Activated B cell treated with CpG ODN at 0.5 μM for 24 hours (primary cell): Measurements from ENCODE around the gene AP3S1. TPM values are rescaled to one million over a fixed set of nuclear protein-coding genes. Genes with fewer than 3 reads are reported as not detected.
"Not testable (repeated sequence)": the region's sequence is repeated elsewhere in the genome, so short reads cannot be mapped to it uniquely, and the experiment has no call there.

Experiments used
- ATAC-seq: fragments of 200-7000 bp; cut with Tn5 transposase; one replicate; pipeline ENCODE4 v1.10.0; 2021; ENCODE audit warnings: low read depth, mild to moderate bottlenecking, moderate library complexity
- CTCF ChIA-PET: fragments of 350-600 bp; sonication (Branson Sonifier 250); formaldehyde crosslinking; loops from one replicate; lab custom pipeline; 2021; ENCODE audit warnings: antibody characterized with exemption; lab: Charles Lee
- POLR2A ChIA-PET: fragments of 350-600 bp; sonication (Branson Sonifier 250); formaldehyde crosslinking; loops from one replicate; lab custom pipeline; 2021; ENCODE audit warnings: antibody characterized with exemption; lab: Charles Lee
- DNase-seq: peaks from one replicate; pipeline ENCODE4 v3.0.0; 2022
- H3K27ac Mint-ChIP-seq: one replicate; pipeline ENCODE4 v1.8.0; 2020; ENCODE audit warnings: mixed read lengths
- H3K27me3 Mint-ChIP-seq: one replicate; pipeline ENCODE4 v1.8.0; 2021; ENCODE audit warnings: mixed read lengths
- H3K36me3 Mint-ChIP-seq: one replicate; pipeline ENCODE4 v1.8.0; 2021; ENCODE audit warnings: low read depth, mixed read lengths
- H3K4me1 Mint-ChIP-seq: one replicate; pipeline ENCODE4 v1.8.0; 2021; ENCODE audit warnings: mixed read lengths
- H3K4me3 Mint-ChIP-seq: one replicate; pipeline ENCODE4 v1.8.0; 2020; ENCODE audit warnings: mild to moderate bottlenecking, mixed read lengths
- H3K9me3 Mint-ChIP-seq: one replicate; pipeline ENCODE4 v1.8.0; 2020; ENCODE audit warnings: mixed read lengths
- CTCF ChIP-seq: fragments of 200-600 bp; IDR thresholded peaks from one replicate; pipeline ENCODE4 v1.8.0; 2022; ENCODE audit warnings: antibody characterized with exemption, mild to moderate bottlenecking
- intact Hi-C: fragments of 100-400 bp; cut with micrococcal nuclease; formaldehyde crosslinking; loops from one replicate; pipeline ENCODE4 v1.15.1; 2024
- total RNA-seq: library from RNA; stranded (reverse); gene quantifications from 2 replicates; pipeline ENCODE4 v1.2.3, GENCODE V29; 2022

AP3S1 gene
- total RNA-seq, 1 donor from 2014 or later: 43.2 TPM

- ATAC-seq (peak; percentile 56), DNase-seq (peak; percentile 15)
- H3K36me3 Mint-ChIP-seq: no peaks in the 10 kb centered on the region
- peak overlapping the region; percentile 81 for H3K4me3 Mint-ChIP-seq
- peaks cover 21% of the 10 kb centered on the region for H3K4me1 Mint-ChIP-seq
- intact Hi-C loops: no loop called here
- POLR2A ChIA-PET: no interaction called here
- CTCF ChIA-PET: no interaction called here
- peaks cover 53% of the 10 kb centered on the region for H3K27me3 Mint-ChIP-seq
- no peak overlapping the region for H3K27ac Mint-ChIP-seq
- no peak for TF ChIP-seq CTCF
- no peaks in the 10 kb centered on the region for H3K9me3 Mint-ChIP-seq
Observed at GRCh38 chr5:115815693-115816225, 26.0 kb upstream of the AP3S1 start.

GRCh38 chr5:115816226-115817081 is 25.3 kb upstream of the AP3S1 start, which contains the start of gene CDO1:
TSS of gene CDO1 (minus strand) at chr5:115816659. CDS start at chr5:115816397, 262 bp downstream.
- CTCF ChIA-PET: no interaction called here
- ATAC-seq (peak; percentile 58), DNase-seq (peak; percentile 24)
- Mint-ChIP-seq H3K9me3 (no peaks in the 10 kb centered on the region), H3K27me3 (peaks cover 49% of the 10 kb centered on the region), H3K27ac (peak within 1 kb of the TSS; percentile 22), H3K4me1 (peaks cover 21% of the 10 kb centered on the region), H3K4me3 (peak within 1 kb of the TSS; percentile 81), H3K36me3 (no peaks in the 10 kb centered on the region)
- no peak for TF ChIP-seq CTCF
- intact Hi-C loops: no loop called here
- POLR2A ChIA-PET: interaction anchor here (0.6 kb wide), 1 partner anchor 10 kb away, joined by 4 read pairs; no protein-coding TSS in a partner anchor

- ChIA-PET CTCF (no interaction called here), POLR2A (no interaction called here)
- H3K36me3 Mint-ChIP-seq: no peaks in the 10 kb centered on the region
- DNase-seq (no peak), ATAC-seq (no peak)
- no peak for TF ChIP-seq CTCF
- peaks cover 21% of the 10 kb centered on the region for H3K4me1 Mint-ChIP-seq
- intact Hi-C loops: no loop called here
- no peaks in the 10 kb centered on the region for H3K9me3 Mint-ChIP-seq
- H3K27ac Mint-ChIP-seq: no peak overlapping the region
- H3K4me3 Mint-ChIP-seq: no peak overlapping the region
- peaks cover 53% of the 10 kb centered on the region for H3K27me3 Mint-ChIP-seq
Observed at GRCh38 chr5:115817386-115817785, 24.3 kb upstream of the AP3S1 start.

GRCh38 chr5:115818821-115819220 is 22.9 kb upstream of the AP3S1 start:
- CTCF ChIA-PET: no interaction called here
- Mint-ChIP-seq H3K27ac (no peak overlapping the region), H3K36me3 (no peaks in the 10 kb centered on the region), H3K9me3 (peaks cover 6% of the 10 kb centered on the region), H3K4me3 (no peak overlapping the region), H3K27me3 (peaks cover 51% of the 10 kb centered on the region), H3K4me1 (peaks cover 21% of the 10 kb centered on the region)
- TF ChIP-seq CTCF: no peak
- ATAC-seq: no peak
- POLR2A ChIA-PET: no interaction called here
- intact Hi-C loops: no loop called here
- no peak for DNase-seq

GRCh38 chr5:115820846-115821245 is 20.9 kb upstream of the AP3S1 start:
- no peak overlapping the region for H3K27ac Mint-ChIP-seq
- peaks cover 8% of the 10 kb centered on the region for H3K4me1 Mint-ChIP-seq
- DNase-seq: no peak
- H3K36me3 Mint-ChIP-seq: no peaks in the 10 kb centered on the region
- CTCF ChIA-PET: no interaction called here
- intact Hi-C loops: no loop called here
- ATAC-seq: no peak
- peaks cover 37% of the 10 kb centered on the region for H3K27me3 Mint-ChIP-seq
- POLR2A ChIA-PET: no interaction called here
- no peak overlapping the region for H3K4me3 Mint-ChIP-seq
- peaks cover 14% of the 10 kb centered on the region for H3K9me3 Mint-ChIP-seq
- TF ChIP-seq CTCF: no peak

GRCh38 chr5:115824983-115825382 is 16.8 kb upstream of the AP3S1 start:
- CTCF ChIA-PET, H3K27ac Mint-ChIP-seq: not testable (repeated sequence)

More at GRCh38 chr5:115824983-115825382, 16.8 kb upstream of the AP3S1 start:
- H3K4me1 Mint-ChIP-seq, POLR2A ChIA-PET, ATAC-seq, intact Hi-C loops, H3K4me3 Mint-ChIP-seq, DNase-seq: not testable (repeated sequence)
- Mint-ChIP-seq H3K36me3 (peaks cover 22% of the 10 kb centered on the region), H3K27me3 (peaks cover 20% of the 10 kb centered on the region), H3K9me3 (peaks cover 14% of the 10 kb centered on the region)
